GM10266 (cell line): ENCODE measurements around the gene DCHS2.

Experiments
- DNase-seq: peaks from one replicate; pipeline ENCODE4 v3.0.0; 2012; ENCODE audit errors: extremely low spot score
- TF ChIP-seq, protein P1 (sequence below): IDR thresholded peaks from 2 replicates; pipeline ENCODE4 v1.5.1; 2012; ENCODE audit warnings: mild to moderate bottlenecking, low read depth; ENCODE audit not compliant: control insufficient read depth, insufficient read depth; ENCODE audit errors: missing control alignments

Gene DCHS2

DNA sequence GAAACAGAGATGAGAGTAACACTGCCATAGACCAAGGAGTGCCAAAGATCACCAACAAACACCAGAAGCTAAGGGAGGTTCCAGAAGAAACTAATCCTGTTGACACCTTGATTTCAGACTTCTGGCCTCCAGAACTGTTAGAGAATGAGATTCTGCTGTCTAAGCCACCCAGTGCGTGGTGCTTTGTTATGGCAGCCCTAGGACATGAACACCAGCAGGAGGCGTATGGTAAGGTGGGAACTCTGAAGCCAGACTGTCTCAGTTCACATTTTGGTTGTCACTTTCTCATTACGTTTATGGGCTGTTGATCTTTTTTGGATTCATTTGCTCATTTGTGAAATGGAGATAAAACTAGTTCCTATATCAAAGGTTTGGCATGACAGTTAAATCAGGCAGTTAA lies 142.9 kb downstream of the DCHS2 start:
- TF ChIP-seq, protein P1, sequence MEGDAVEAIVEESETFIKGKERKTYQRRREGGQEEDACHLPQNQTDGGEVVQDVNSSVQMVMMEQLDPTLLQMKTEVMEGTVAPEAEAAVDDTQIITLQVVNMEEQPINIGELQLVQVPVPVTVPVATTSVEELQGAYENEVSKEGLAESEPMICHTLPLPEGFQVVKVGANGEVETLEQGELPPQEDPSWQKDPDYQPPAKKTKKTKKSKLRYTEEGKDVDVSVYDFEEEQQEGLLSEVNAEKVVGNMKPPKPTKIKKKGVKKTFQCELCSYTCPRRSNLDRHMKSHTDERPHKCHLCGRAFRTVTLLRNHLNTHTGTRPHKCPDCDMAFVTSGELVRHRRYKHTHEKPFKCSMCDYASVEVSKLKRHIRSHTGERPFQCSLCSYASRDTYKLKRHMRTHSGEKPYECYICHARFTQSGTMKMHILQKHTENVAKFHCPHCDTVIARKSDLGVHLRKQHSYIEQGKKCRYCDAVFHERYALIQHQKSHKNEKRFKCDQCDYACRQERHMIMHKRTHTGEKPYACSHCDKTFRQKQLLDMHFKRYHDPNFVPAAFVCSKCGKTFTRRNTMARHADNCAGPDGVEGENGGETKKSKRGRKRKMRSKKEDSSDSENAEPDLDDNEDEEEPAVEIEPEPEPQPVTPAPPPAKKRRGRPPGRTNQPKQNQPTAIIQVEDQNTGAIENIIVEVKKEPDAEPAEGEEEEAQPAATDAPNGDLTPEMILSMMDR, result no peak
- no peak for DNase-seq

DNA sequence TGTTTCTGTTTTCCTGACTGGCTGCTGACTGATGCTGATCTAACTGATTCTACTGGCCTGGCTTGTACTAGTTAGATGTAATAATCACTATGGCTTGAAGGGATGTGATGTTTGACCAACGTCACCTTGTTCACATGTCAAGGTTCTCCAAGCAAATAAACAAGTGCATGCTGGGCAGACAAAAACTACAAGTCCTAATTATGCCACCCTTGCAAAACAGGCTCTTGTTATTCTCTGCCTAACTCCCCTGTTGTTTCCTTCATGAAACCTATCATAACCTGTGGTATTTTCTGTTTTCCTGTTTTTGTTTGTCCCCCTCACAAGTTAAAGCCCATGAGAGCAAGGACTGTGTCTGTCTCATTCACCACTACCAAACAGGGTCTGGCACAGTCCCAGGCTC lies 146.2 kb downstream of the DCHS2 start:
- TF ChIP-seq, protein P1, result no peak
- DNase-seq, result no peak

DNA sequence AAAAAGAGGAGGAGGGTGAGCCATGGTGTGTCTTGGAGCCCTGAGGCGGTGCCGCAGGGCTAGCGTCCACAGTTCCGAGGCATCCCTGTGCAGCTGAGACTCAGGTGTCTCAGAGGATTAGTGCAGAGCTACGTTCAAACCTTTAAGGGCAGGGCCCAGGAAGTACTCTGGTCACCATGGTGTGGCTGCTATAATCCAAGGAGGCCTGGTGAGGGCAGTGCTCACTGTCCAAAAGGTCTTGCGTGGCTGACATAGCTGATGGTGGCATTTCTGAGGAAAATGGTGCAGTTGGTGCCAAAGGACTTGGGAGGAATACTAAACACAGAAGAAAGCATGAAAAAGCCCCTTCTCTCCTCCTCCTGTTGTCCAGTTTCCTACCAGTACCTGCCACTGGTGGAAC lies 146.9 kb downstream of the DCHS2 start:
- no peak for DNase-seq
- TF ChIP-seq, protein P1, result peak; percentile 36

DNA sequence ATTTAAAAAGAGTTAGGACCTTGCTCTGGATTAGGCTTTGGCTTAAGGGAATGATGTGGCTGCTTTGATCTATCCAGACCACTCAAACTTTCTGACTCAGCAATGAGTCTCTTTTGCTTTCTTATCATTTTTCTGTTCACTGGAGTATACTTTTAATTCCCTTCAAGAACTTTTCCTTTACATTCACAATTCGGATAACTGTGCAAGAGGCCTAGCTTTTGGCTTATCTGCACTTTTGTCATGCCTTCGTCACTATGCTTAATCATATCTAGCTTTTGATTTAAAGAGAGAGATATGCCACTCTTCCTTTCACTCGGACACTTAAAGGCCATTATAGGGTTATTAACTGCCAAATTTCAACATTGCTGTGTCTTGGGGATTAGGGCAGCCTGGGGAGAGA lies 147.9 kb downstream of the DCHS2 start:
- TF ChIP-seq, protein P1, result no peak
- no peak for DNase-seq

DNA sequence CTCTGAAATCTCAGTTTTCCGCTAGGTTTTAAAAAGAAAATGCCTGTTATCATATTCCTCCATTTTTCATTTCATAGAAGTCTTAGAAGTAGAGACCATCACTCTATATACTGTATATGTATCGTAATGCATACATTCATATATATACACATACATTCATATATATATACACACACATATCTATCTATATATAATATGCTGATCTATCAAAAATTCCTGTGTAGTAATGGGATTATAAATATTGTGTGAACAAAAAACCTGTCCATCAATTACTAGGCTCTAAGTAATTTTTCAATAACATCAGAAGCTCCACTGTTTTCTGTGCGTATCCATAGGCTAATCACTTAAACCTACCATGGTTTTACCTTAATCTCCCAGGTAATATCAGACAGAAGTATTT lies 150.2 kb downstream of the DCHS2 start:
- no peak for DNase-seq
- TF ChIP-seq, protein P1, result no peak

DNA sequence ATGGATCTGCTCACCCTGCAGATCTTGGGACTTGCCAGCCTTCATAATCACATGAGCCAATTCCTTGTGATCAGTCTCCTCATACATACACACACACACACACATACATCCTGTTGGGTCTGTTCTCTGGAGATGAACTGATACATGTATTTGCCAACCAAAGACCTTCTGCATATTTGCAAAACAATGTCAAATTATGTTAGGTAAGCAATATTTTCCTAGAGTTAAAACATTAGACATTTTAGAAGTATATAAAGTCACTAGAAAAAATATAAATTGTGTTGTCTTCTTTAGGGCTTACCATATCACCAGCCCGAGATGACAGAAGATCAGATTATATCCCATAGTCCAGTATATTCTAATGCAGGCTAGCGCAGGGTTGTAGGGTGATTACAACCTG lies 156.0 kb downstream of the DCHS2 start:
- TF ChIP-seq, protein P1, result no peak
- no peak for DNase-seq

DNA sequence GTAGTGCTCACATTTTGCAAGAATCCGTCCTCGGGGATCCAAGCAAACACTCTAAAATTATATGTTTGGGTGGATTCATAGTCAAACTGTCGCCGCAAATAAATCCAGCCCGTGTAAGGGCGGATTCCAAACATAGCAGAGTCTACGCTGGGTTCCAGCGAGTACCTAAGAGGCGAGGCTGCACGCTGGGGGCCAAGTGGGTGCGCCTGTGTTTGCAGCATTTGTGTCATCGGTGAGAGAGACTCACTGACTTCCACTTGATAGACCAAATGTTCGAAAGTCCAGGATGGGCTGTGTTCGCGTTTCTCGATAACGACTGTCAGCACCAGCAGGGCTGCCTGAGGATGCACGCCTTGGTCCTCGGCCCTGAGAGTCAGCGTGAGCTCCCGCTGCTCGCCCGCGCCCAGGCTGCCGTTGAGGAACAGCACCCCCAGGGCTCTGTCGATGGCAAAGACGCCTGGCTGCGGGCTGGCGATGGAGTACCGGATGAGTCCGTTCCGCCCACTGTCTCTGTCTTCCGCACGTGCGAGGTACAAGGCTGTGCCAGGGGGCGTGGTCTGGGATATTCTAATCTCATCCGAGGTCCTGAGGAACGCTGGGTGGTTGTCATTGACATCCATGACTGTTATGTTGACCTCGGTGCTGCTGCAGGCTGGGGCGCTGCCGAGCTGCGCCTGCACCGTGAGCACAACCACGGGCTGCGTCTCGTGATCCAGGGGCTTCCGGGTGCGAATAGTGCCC lies 158.7 kb downstream of the DCHS2 start:
- TF ChIP-seq, protein P1, result peak; percentile 29

More for the DNA sequence above, 158.7 kb downstream of the DCHS2 start:
- peak; percentile 10 for DNase-seq
